Activated CD4-positive, CD25-positive, alpha-beta regulatory T cell treated with anti-CD3 and anti-CD28 coated beads, Interleukin-2, amount 50 U/mL, for 72 hours (primary cell): Measurements from ENCODE around the gene CCDC18.
"Not testable (repeated sequence)": the region's sequence is repeated elsewhere in the genome, so short reads cannot be mapped to it uniquely, and the experiment has no call there.

Experiments used
- DNase-seq: peaks from one replicate; pipeline ENCODE4 v3.0.0; 2021

CCDC18 gene, protein sequence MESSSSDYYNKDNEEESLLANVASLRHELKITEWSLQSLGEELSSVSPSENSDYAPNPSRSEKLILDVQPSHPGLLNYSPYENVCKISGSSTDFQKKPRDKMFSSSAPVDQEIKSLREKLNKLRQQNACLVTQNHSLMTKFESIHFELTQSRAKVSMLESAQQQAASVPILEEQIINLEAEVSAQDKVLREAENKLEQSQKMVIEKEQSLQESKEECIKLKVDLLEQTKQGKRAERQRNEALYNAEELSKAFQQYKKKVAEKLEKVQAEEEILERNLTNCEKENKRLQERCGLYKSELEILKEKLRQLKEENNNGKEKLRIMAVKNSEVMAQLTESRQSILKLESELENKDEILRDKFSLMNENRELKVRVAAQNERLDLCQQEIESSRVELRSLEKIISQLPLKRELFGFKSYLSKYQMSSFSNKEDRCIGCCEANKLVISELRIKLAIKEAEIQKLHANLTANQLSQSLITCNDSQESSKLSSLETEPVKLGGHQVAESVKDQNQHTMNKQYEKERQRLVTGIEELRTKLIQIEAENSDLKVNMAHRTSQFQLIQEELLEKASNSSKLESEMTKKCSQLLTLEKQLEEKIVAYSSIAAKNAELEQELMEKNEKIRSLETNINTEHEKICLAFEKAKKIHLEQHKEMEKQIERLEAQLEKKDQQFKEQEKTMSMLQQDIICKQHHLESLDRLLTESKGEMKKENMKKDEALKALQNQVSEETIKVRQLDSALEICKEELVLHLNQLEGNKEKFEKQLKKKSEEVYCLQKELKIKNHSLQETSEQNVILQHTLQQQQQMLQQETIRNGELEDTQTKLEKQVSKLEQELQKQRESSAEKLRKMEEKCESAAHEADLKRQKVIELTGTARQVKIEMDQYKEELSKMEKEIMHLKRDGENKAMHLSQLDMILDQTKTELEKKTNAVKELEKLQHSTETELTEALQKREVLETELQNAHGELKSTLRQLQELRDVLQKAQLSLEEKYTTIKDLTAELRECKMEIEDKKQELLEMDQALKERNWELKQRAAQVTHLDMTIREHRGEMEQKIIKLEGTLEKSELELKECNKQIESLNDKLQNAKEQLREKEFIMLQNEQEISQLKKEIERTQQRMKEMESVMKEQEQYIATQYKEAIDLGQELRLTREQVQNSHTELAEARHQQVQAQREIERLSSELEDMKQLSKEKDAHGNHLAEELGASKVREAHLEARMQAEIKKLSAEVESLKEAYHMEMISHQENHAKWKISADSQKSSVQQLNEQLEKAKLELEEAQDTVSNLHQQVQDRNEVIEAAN (N-terminal part only)

DNA sequence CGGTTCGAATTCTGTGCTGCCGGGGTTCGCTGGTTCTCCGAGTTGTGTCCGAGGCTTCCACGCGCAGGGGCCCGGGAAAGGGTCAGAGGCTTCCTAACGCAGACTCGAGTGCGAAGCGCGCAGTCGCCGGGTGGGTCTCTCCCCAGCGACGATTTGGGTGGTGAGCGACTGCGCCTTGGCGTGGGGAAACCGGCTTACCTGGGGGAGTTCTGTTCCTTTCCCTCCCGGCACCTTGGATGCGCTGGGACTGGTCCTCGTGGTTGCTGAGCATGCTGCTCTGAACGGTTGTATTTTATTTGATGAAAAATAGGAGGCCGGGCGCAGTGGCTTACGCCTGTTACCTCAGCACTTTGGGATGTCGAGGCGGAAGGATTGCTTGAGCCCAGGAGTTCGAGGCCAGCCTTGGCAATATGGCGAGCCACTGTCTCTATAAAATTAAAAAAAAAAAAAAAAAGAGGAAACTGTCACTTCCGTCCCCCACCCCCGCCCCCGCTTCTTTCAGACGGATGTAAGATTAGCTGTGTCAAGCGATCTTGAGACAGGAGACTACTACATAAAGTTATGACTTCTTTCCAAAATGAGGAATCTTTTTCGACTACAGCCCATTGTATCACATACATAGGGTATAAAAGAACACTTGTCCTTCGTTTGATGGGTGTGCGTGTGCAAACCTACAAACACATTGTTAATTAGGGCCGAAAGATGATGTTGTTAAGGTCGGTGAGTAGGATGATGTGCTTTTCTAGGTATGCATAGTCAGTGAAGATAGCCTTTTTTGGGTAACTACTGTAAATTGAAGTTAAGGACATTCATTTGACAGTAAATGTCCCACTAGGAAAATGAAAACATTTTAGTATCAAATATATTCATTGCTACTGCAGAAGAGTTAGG, at the start of gene CCDC18:
Gene CCDC18, plus strand, starts transcription at position 2 of the 891 bp plus-strand sequence. CDS start 2,638 bp downstream, outside the sequence.
- DNase-seq = no peak

DNA sequence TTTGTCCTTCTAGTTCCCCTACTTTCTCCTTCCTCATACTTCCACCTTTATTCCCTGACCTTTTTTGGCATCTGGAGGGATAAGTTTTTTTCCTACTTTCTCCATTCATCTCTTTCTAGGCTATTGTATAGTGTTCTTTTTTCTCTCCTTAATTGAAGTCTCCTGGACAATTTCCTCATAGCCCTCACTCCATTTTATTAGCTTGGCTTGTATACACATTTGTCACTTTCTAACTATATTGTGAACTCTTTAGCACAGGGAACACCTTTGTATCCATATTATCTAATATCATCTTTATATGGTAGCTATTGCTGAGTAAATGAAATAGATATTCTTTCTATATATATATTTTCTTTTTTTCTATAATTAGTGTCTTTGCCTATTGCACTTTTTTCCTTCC, 47.9 kb upstream of the CCDC18 start:
- no peak for DNase-seq

DNA sequence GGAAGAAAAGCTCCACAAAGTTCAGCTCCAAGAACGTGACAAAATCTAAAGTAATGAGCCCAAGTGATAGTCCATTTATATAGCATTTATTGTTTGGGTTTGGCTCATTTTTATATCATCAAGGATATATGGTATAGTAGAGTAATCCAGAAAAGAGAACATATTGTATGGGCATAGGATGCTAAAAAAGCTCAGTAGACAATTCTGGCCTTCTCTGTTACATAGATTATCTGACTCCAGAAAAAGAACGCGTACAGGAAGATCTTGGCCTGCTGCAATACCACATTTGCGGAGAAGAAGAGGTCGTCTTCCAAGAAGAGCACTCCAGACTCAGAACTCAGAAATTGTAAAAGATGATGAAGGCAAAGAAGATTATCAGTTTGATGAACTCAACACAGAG, 44.1 kb upstream of the CCDC18 start:
- DNase-seq = no peak

DNA sequence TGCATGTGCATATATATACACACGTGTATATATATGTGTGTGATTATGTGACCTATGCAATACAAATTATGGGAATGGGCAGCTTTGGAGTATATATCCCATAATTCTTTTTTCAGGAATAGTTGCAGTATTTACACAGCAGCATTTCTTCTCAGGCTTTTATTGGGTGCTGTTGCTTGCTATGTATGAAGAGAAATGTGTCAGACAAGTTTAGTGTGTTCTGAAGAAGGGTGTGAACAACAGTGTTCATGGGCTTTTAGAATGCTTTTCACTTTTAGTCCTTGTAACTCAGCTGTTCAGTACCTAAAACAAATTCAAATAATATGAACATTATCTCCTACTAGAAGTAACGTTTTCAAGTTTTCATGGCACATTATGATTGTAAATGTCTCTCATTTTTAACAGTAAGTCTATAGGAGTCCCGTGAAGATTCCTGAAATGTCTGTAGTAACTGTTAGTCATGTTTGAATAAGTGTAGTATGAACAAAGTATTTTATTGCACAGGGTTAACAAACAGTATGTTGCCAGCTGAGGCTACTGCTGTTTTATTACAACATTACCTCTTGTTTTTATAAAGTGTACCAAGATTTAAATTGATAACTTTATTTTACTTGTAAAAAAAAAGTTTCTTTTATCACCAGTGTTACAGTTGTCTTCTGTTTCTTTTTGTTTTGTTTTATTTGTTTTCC, 42.8 kb upstream of the CCDC18 start:
- DNase-seq = no peak

DNA sequence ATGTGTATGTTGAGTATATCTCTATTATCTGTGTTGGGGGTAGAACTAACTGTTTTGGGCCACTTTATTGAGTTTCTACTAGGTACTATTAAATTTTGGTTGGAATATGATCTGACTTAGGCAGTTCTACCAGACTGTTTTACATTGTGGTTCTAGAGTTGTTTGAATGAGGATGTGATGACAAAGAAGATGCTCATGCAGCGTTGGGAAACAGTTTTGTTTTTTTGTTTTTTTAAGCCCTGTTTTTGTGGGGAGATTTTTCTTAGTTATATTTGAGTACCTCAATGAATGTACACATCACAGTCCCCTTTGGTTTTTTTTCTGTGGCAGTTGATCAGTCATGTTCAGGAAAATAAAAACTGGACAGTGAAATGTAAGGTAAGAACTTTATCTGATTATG, 40.4 kb upstream of the CCDC18 start:
- DNase-seq = no peak

DNA sequence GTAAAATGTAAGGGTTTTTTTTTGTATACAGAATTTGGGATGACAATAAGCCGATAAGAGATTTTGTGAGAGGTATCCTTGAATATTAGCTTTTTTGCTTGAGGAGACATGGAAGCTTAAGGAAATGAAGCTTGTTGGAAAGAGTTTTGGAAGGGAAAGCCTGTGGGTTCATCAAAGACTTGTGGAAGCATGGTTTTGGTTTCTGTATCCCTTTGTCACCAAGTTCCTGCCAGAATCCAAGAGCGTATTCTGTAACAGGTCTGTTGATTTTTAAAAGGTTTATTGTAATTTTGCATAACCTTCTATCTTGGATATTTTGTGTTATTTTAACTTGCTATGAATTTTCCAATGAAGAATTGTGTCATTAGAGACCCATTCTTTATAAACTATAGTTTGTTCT, 38.4 kb upstream of the CCDC18 start:
- no peak for DNase-seq

DNA sequence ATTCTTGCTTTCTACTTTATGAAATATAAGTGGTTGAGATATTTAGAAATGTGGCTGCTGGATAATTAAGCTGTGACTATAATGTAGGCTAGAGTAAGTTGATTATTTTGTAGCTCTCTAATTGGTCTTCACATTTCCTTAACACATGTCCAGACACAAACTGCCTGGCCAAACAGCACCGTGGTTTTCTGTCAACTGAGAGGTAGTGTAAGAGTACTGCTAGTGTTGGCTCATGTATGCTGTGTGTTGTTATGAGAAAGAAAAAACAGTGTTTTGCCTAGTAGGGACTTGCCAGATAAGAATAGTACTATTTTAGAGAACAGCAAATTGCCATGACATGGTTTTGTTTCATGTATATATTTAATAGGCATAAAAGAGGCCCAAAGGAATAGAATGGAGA, 37.4 kb upstream of the CCDC18 start:
- DNase-seq = no peak

DNA sequence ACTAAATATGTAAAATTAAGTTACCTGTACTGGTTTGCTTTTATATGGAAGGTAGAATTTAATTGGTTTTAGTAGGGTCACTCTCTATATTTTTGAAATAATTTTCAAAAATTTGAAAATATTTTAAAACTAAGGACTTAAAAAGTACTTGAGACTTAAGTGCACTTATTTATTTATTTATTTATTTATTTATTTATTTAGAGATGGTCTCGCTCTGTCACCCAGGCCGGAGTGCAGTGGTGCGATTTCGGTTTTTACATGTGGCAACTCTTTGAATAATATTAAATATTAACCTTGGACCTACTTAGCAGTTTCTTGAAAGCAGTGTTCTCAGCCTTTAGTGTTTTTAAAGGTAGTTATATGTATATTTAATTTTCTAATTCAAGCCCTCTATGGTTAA, 36.8 kb upstream of the CCDC18 start:
- no peak for DNase-seq

DNA sequence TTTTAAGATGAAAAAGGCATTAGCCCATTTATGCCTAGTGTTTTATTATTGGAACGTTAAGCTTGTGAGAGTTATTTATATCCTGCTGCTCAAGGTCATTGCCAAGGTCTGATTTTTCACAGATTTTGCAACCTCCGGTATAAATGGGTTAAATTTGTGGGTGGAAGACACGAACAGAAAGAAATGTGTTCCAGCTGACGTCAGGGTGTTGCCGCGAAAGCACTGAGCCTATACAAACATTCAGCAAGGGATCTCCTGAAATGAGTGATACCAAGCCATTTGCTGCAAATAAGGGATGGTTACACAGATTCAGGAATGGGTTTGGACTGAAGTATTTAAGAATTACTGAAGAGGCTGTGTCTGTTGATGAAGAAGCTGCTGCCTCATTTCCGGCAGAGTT, 32.5 kb upstream of the CCDC18 start:
- no peak for DNase-seq

DNA sequence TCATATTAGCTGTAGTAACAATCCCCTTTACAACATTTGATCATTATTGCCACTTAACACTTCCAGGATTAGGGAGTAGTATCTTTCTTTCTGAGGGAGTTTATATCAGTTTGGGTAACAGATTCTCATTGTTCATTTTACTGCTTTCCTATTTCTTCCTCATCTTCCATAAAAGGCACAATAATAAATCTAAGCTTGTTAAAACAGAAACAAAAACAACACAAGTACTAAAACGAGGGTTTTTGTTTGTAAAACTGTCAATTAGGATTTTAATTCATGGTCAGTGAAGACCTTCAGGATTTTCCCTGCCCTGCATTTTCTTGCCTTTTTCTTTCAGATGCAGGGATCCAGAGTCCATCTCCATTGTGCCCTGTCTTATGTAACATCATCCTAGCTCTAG, 29.8 kb upstream of the CCDC18 start:
- no peak for DNase-seq

DNA sequence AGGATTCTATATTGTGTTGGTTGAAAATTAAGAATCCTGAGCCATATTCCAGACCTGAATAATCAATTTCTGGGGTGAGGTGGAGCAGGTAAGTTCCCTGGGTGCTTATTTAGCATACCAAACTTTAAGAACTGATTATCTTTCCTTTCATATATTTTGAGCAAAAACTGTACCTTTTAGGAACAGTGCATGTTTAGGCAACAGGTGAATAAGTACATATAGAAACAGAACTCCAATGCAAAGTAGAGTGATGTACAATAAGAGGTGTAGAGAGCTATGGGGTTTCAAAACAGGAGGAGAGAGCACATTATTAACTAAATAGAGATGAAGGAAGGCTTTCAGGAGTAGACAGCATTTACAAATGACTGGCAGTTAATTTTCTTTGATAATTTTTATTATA, 29.1 kb upstream of the CCDC18 start:
- no peak for DNase-seq

DNA sequence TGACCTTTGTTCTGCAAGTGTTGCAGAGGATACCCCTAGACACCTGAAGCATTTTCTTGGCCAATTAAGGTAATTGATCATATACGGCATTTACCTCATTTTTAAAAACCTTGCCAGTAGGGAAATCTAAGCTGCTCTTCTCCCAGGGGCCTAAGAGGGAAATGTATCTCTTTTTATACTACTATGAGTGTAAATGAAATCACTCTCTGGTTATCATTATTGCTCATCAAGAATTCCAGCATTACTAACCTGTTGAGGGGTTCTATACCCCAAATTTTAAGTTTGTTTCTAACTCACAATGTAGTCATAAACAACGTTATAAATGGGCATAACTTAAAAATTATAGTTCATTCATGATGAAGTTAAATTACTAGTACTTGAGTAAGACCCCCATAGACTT, 27.7 kb upstream of the CCDC18 start:
- no peak for DNase-seq

DNA sequence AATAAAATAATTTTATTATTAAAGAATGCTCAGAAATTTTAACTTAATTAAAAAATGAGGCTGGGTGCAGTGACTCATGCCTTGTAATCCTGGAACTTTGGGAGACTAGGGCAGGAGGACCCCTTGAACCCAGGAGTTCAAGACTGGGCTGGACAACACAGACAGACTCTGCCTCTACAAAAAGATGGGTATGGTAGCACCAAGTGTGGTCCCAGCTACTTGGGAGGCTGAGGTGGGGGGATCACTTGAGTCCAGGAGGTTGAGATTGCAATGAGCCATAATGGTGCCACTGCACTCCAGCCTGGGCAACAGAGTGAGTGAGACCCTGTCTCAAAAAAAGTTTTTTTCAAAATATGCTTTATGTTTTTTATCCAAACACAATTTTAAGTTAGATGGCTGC, 25.6 kb upstream of the CCDC18 start:
- DNase-seq = no peak

DNA sequence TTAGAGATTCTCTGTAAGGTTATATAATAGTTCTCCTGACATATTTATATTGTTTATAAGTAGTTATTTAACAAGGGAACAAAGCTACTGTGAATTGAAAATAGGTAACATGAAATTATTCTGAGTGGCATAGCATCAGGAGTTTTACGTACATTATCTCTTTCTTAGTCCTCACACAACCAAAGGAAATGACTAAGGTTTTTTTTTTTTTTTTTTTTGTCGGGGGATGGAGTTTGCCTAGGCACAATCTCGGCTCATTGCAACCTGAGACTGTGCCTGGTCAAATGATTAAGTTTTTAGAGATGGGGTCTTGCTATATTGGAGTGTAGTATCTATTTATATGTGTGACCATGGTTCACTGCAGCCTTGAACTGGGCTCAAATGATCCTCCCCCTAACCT, 25.2 kb upstream of the CCDC18 start:
- DNase-seq = no peak

DNA sequence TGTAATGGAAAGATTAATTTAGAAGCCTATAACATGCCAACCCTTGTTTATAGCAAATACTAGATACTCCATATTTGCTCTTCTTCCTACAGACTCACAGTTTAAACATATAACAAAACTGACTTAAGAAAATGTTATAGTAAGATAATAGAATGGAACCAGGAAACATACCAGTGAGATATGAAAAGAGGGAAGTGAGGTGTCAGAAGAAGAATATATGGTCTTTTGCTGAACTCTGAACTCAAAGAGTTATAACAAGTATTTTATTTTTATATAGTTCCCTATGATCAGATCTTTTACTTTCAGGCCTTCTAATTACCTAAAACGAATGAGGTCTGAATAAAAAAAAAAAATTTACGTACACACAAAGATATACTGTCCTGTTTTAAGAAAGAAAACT, 21.2 kb upstream of the CCDC18 start:
- no peak for DNase-seq

DNA sequence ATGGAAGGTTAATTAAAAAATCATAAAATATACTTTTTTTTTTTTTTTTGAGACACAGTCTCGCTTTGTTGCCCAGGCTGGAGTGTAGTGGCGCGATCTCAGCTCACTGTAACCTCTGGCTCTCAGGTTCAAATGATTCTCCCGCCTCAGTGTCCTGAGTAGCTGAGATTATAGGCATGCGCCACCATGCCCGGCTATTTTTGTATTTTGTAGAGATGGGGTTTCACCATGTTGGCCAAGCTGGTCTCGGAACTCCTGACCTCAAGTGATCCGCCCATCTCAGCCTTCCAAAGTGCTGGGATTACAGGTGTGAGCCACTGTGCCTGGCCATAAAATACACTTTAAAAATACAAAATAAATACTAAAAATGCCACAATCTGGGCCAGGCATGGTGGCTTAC, 17.2 kb upstream of the CCDC18 start:
- not testable (repeated sequence) for DNase-seq

DNA sequence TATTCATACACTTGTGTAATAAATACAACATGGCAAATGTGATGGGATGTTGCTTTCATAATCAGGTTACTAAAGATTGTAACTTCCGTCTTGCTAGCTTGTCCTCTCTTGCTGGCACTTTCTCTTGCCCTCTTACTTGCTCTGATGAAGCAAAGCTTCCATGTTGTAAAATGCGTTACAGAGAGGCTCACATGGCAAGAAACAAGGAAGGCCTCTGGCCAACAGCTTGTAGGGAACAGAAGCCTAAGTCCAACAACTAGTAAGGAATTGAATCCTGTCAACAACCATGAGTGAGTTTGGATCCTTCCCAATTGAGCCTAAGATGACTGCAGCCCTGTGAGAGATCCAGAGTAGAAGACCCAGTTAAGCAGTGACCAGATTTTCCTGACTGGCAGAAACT, 15.7 kb upstream of the CCDC18 start:
- DNase-seq = no peak

DNA sequence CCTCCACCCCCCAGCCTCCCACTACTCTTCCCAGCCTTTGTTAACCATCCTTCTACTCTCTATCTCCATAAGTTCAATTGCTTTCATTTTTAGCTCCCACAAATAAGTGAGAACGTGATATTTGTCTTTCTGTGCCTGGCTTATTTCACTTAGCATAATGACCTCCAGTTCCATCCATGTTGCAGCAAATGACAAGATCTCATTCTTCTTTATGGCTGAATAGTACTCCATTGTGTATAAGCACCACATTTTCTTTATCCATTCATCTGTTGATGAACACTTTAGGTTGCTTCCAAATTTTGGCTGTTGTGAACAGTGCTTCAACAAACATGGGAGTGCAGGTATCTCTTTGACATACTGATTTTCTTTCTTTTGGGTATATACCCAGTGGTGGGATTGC, 14.6 kb upstream of the CCDC18 start:
- not testable (repeated sequence) for DNase-seq

DNA sequence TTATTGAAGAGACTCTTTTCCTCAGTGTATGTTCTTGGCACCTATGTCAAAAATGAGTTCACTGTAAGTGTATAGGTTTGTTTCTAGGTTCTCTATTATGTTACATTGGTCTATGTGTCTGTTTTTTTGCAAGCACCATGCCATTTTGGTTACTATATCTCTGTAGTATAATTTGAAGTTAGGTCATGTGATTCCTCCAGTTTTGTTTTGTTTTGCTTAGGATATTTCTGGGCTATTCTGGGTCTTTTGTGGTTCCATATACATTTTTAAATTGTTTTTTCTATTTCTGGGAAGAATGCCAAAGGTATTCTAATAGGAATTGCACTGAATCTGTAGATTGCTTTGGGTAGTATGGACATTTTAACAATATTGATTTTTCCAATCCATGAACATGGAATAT, 13.5 kb upstream of the CCDC18 start:
- DNase-seq = no peak

DNA sequence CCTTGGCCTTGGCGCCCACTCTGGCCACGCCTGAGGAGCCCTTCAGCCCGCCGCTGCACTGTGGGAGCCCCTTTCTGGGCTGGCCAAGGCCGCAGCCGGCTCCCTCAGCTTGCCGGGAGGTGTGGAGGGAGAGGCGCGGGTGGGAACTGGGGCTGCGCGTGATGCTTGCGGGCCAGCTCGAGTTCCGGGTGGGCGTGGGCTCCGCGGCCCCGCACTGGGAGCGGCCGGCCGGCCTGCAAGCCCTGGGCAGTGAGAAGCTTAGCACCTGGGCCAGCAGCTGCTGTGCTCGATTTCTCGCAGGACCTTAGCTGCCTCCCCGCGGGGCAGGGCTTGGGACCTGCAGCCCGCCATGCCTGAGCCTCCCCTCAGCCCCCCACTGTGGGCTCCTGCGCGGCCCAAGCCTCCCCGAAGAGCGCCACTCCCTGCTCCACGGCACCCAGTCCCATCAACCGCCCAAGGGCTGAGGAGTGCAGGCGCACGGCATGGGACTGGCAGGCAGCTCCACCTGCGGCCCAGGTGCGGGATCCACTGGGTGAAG, 10.3 kb upstream of the CCDC18 start:
- not testable (repeated sequence) for DNase-seq

DNA sequence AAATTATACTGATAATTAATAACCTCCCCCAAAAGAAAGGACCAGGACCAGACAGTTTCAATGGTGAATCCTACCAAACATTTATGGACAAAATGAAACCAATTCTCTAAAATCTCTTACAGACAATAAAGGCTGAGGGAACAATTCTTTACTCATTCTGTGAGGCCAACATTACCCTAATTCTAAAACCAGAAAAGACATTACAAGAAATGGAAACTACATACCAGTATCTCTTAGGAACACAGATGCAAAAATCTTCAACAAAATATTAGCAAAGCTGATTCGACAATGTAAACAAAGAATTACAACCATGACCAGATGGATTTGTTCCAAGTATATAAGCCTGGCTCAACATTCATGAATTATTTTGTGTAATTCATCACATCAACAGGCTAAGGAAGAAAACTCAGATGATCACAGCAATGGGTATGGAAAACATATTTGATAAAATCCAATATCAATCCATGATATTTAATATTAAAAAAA, 8.9 kb upstream of the CCDC18 start:
- DNase-seq = no peak
